ENCODE data around the gene SULF2.

DNA sequence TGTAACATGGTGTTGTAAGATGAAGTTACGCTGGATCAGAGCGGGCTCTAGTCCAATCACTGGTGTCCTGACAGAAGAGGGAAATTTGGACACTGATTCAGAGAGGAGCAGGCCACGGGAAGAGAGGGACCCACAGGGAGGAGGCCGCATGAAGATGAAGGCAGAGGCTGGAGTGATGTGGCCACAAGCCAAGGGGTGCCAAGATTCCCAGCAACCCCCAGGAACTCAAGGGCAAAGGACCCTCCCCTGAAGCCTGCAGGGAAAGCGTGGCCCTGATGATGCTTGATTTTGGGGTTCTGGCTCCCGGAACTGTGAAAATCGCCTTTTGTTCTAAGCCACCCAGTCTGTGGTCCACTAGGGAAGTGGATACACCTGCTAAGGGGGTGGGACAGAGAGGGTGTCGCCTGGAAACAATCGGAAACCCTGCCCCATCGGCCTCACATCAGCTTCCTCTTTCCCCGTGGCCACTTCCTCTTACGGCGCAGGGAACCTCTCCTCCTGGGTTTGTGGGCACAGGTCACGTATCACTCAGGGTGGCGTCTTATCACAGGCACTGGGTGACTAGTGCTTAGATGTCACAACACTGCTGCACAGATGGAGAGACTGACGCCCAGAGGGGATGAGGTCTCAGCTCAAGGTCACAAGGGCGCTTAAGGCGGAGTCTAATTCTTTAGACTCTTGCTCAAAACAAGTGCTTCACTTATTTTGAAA lies 58.0 kb downstream of the SULF2 start:
- no peak for TF ChIP-seq EZH2 (IDR thresholded peaks at IDR 0.05; ENCODE audit: borderline replicate concordance, low read depth, low read length, poor library complexity, severe bottlenecking)
- TF ChIP-seq, protein P1, sequence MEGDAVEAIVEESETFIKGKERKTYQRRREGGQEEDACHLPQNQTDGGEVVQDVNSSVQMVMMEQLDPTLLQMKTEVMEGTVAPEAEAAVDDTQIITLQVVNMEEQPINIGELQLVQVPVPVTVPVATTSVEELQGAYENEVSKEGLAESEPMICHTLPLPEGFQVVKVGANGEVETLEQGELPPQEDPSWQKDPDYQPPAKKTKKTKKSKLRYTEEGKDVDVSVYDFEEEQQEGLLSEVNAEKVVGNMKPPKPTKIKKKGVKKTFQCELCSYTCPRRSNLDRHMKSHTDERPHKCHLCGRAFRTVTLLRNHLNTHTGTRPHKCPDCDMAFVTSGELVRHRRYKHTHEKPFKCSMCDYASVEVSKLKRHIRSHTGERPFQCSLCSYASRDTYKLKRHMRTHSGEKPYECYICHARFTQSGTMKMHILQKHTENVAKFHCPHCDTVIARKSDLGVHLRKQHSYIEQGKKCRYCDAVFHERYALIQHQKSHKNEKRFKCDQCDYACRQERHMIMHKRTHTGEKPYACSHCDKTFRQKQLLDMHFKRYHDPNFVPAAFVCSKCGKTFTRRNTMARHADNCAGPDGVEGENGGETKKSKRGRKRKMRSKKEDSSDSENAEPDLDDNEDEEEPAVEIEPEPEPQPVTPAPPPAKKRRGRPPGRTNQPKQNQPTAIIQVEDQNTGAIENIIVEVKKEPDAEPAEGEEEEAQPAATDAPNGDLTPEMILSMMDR (conservative IDR thresholded peaks at IDR 0.05; ENCODE audit: low read depth, low read length), result no peak
